Measurements from ENCODE around the gene POLR3GL.

POLR3GL gene

DNA sequence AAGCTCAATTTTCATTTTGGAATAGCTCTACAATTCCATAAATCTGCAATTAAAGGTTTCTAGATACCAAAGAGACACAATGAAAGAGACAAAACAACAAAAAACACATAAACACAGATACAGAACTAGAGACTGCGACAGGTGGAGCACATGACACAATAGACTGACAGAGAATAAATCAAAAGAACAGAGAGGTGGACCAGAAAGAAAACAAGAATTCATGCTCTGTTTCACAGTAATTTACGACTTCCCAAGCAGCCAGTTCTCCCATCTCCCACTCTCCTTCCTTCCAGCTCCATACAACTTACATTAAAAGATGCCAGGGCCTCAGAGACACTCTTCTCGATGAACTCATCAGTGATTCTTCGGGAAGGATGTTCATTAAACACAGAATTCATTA lies 22.1 kb upstream of the POLR3GL start:
- H3K27ac ChIP-seq: no peak overlapping the region

DNA sequence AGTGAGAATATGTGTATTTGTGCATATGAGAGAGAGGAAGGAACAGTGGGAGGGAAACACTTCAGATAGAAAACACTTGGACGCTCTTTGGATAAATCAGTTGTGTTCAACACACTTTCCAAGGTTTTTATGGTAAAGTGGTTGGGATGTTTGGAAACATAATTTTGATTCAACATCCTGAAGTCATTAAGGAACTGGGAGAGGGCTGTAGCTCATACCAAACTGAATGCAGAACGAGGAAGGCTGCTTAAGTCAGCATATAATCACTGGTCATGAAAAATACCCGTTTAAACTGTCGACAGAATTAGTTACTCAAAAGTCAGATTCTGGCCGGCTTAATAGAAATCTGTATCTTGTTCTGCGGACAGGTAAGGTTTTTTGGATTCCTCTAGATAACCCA lies 21.6 kb upstream of the POLR3GL start:
- no peak overlapping the region for H3K27ac ChIP-seq
- TF ChIP-seq, protein P1, sequence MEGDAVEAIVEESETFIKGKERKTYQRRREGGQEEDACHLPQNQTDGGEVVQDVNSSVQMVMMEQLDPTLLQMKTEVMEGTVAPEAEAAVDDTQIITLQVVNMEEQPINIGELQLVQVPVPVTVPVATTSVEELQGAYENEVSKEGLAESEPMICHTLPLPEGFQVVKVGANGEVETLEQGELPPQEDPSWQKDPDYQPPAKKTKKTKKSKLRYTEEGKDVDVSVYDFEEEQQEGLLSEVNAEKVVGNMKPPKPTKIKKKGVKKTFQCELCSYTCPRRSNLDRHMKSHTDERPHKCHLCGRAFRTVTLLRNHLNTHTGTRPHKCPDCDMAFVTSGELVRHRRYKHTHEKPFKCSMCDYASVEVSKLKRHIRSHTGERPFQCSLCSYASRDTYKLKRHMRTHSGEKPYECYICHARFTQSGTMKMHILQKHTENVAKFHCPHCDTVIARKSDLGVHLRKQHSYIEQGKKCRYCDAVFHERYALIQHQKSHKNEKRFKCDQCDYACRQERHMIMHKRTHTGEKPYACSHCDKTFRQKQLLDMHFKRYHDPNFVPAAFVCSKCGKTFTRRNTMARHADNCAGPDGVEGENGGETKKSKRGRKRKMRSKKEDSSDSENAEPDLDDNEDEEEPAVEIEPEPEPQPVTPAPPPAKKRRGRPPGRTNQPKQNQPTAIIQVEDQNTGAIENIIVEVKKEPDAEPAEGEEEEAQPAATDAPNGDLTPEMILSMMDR (conservative IDR thresholded peaks at IDR 0.05): no peak
- no peak for TF ChIP-seq ZFX (IDR thresholded peaks at IDR 0.05)

More for the DNA sequence above, 22.1 kb upstream of the POLR3GL start:
- TF ChIP-seq ZFX (IDR thresholded peaks at IDR 0.05): no peak
- TF ChIP-seq, protein P1 (conservative IDR thresholded peaks at IDR 0.05): no peak

GRCh38 chr1:145944532-145944931 lies 20.0 kb upstream of the POLR3GL start:
- TF ChIP-seq, protein P1 (conservative IDR thresholded peaks at IDR 0.05): no peak
- H3K27ac ChIP-seq: no peak overlapping the region

- TF ChIP-seq ZFX (IDR thresholded peaks at IDR 0.05): no peak
- TF ChIP-seq, protein P1 (conservative IDR thresholded peaks at IDR 0.05): no peak
- H3K27ac ChIP-seq: no peak overlapping the region
Measured at GRCh38 chr1:145946477-145946986, 18.0 kb upstream of the POLR3GL start.

- H3K27ac ChIP-seq: no peak overlapping the region
- TF ChIP-seq, protein P1 (conservative IDR thresholded peaks at IDR 0.05): no peak
- no peak for TF ChIP-seq ZFX (IDR thresholded peaks at IDR 0.05)
Measured at GRCh38 chr1:145947551-145947950, 16.9 kb upstream of the POLR3GL start.

DNA sequence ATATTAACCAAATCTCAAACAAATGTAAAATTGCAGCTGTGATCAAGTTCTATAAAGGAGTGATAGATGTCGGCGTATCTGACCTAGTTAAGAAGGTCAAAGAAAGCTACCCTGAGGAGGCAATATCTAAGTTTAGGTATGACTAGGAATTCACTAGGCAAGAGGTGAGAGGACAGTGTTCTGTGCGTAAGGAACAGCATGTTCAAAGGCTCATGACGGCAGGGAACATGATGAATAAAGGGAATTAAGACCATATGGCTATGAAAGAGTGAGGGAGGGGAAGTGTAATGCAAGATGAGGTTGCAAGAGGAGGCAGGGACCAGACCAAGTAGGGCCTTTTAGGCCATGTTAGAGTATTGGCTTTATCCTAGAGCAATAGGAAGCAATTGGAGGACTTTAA lies 15.3 kb upstream of the POLR3GL start:
- TF ChIP-seq ZFX (IDR thresholded peaks at IDR 0.05): no peak
- TF ChIP-seq, protein P1 (conservative IDR thresholded peaks at IDR 0.05): no peak

GRCh38 chr1:145951526-145951925 lies 13.0 kb upstream of the POLR3GL start:
- no peak overlapping the region for H3K27ac ChIP-seq
- TF ChIP-seq ZFX (IDR thresholded peaks at IDR 0.05): no peak
- TF ChIP-seq, protein P1 (conservative IDR thresholded peaks at IDR 0.05): no peak

More for the DNA sequence above, 15.3 kb upstream of the POLR3GL start:
- no peak overlapping the region for H3K27ac ChIP-seq

Measured in C4-2B (cell line).